Stimulated activated CD4-positive, alpha-beta T cell treated with anti-CD3 and anti-CD28 coated beads, Interleukin-4, amount 100 ng/mL, for 24 hours (primary cell): ENCODE data around the gene MCF2L2.
"Not testable (repeated sequence)": the region's sequence is repeated elsewhere in the genome, so short reads cannot be mapped to it uniquely, and the experiment has no call there.

Experiments
- DNase-seq: peaks from one replicate; pipeline ENCODE4 v3.0.0-alpha.2; 2020

MCF2L2 gene

DNA sequence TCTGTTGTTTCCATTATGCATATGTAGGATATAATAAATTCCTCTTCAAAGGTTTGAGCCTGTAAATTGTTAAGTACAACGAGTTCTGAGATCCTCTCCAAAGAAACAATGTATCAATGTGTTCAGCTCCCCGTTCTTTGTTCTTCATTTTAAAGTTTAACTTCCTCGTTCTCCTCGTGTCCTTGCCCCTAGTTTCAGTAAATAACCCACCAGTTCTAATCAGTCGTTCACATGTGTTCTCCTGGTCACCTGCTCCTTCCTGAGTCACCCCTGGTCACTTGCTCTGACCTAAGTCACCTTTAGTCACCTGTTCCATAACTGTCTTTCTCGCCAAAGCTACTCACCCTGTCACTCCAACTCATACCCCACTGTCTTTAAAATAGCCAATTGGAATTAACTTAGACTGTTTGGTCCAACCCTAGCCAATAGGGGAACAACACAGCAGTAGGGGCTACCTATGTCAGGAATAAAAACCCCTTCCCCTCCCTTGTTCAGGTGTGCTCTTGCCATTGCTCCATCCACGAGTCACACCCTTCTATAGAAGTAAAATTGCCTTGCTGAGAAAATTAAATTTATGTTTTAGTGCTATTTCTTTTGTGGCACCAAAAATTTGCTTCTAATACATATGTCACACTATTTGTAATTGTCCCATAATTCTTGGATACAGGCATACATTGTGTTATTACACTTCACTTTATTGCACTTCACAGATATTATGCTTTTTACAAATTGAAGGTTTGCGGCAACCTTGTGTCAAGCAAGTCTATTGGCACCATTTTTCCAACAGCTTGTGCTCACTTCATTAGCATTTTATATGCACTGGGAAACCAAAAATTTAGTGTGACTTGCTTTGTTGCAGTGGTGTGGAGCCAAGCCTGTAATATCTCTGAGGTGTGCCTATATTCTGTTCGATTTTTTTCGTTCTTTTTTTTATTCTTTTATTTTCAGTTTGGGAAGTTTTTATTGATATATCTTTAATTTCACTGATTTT, 15.3 kb upstream of the MCF2L2 start:
- DNase-seq: no peak

DNA sequence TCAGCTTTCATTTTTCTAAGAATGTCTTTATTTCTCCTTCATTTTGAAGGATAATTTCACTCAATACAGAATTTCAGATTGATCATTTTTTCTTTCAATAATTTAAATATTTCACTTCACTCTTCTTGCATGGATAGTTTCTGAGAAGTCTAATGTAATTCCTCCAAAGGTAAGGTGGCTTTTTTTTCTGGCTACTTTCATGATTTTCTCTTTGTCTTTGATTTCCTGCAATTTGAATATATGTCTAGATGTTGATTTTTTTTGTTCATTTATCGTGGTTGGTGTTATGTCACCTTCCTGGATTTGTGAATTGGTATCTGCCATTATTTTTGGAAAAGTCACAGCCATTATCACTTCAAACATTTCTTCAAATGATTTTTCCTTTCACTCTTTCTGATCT, 14.6 kb upstream of the MCF2L2 start:
- DNase-seq: no peak

DNA sequence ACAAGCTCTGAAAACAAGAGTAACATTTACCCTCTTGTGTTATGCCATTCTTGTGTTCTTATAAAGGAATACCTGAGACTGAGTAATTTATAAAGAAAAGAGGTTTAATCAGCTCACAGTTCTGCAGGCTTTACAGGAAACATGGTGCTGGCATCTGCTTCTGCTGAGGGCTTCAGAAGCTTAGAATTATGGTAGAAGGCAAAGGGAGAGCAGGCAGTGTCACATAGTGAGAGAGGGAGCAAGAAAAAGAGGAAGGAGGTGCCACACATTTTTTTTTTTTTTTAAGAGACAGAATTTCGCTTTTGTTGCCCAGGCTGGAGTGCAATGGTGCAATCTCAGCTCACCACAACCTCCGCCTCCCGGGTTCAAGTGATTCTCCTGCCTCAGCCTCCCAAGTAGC, 12.1 kb upstream of the MCF2L2 start:
- not testable (repeated sequence) for DNase-seq

DNA sequence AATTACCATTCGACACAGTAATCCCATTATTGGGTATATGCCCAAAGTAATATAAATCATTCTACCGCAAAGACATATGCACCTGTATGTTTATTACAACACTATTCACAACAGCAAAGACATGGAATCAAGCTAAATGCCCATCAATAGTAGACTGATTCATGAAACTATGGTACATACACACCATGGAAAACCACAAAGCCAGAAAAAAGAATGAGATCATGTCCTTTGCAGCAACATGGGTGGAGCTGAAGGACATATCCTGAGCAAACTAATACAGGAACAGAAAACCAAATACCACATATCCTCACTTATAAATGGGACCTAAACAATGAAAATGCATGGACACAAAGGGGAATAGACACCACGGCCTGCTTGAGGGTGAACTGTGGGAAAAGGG, 11.1 kb upstream of the MCF2L2 start:
- no peak for DNase-seq

DNA sequence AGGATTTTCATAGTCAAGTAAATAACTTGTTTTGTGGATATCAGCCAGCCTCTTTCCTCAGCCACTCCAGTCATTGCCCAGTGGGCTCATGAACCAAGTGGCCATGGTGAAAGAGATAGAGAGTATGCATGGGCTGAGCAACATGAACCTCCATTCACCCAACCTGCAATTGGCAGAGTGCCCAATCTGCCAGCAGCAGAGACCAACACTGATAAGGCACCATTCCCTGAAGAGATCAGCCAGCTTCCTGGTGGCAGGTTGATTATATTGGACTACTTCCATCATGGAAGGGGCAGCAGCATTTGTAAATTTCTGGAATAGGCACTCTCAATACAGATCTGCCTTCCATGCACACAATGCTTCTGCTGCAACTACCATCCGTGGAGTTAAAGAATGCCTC, 10.3 kb upstream of the MCF2L2 start:
- no peak for DNase-seq

DNA sequence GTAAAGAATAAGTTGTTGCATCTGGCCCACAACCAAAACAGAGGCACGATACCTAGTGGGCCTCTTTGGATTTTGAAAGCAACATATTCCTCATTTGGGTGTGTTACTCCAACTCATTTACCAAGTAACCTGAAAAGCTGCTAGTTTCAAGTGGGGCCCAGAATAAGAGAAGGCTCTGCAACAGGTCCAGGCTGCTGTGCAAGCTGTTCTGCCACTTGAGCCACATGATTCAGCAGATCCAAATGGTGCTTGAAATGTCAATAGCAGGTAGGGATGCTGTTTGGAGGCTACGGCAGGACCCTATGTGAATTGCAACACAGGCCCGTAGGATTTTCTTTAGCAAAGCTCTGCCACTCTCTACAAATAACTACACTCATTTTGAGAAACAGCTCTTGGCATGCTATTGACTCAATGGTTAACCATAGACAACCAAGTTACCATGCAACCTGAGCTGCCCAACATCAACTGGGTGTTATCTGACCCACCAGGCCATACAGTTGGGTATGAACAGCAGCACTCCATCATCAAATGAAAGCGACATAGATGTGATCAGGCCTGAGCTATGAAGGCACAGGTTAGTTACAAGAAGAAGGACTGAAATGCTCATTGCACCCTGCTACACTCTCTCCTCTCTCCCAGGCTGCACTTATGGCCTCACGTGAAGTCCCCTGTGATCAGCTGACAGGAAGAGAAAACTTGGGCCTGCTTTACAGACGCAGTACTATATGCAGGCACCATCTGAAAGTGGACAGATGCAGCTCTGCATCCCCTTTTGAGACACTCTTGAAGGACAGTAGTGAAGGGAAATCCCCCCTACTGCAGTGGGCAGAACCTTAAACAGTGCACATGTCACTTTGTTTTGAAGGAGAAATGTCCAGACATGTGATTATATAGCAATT, 9.5 kb upstream of the MCF2L2 start:
- DNase-seq: no peak

DNA sequence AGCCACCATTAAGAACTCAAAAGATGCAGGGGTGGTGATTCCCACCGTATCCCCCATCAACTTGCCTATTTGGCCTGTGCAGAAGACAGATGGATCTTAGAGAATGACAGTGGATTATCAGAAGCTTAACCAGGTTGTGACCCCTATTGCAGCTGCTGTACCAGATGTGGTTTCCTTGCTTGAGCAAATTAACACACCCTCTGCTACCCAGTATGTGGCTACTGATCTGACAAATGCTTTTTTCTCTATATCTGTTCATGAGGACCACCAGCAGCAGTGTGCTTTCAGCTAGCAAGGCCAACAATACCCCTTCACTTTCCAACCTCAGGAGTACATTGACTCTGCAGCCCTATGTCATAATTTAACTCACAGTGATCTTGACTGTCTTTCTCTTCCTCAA, 8.6 kb upstream of the MCF2L2 start:
- no peak for DNase-seq

DNA sequence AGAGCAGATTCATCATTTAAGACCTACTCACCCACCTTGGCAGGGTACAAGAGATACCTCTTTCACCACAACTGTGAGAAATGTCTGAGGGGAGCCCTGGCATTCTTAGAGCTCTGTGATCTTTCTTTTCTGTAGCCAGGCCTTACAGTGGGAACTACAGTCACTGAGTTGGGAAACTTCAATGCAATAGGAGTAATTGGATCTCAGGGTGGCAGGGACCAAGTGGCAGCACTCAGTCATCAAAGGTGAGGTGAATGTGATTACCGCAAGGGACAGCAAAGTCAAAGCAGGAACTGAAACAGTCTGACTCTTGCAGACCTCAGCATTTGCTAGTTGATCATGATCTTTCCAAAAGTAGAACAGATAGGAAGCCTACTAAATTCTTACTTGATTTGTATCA, 7.2 kb upstream of the MCF2L2 start:
- peak; percentile 34 for DNase-seq

DNA sequence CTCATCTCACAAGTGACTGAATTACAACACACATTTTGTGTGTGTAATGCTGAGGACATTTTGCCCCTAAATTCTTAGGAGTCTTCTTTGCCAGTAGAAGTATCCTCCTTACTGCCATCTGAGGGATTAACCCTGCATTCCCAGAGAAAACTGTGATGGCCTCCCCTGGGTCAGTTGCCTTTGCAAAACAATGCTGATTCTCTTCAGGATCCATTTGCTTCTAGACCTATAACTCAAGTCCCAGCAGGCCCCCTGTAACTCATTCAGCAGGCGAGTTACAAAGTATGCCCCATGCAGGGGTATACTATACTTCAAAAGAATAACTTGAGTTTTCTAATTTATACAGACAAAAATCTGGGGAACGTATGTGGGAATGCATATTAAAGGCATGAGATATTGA, 6.6 kb upstream of the MCF2L2 start:
- DNase-seq: no peak

DNA sequence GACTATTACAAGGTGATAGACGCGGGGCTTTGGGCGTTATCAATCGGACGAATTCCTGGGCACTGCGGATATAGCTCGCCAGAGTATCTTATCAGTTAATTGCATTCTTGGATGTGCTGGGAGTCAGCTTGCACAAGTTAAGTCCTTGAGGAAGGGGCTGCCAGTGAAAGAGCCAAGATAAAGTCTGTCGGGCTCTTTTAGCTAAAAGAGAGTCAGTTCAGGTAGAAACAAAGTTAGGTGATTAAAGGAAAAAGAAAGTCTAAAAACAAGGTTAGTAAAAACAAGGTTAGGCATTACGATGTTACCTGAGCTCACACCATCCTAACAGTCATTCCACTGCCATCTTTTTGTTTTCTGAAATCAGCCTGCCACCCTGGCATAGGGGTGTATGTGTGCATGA, 6.1 kb upstream of the MCF2L2 start:
- DNase-seq: no peak

DNA sequence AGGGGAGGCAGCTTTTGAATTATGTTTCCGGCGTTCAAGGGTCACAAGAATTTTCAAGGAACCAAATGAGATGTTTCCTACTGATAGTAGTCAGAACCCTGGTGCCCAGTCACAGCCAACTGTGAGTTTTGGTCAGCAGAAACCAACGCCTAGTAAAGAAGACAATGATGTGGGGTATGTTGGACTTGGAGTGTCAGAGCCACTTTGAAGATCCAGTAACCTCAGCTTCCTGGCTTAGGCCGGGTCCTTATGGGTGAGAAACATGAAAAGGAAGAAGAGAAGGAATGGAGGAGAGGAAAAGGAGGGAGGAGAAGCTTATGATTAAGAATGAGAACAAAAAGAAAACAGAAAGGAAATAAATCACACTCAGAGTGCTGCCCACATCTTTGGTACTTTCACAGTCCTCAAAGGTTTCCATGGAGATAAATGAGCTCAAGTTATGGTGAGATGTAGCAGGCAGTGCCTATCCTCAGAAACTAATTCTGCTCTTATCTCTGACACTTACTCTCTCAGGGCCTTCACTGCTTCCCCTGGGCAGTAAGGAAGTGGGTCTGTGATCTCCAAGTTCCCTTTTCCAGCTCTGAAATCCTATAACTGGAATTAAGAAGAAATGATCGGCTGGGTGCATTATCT, 2.0 kb upstream of the MCF2L2 start:
- peak; percentile 22 for DNase-seq

DNA sequence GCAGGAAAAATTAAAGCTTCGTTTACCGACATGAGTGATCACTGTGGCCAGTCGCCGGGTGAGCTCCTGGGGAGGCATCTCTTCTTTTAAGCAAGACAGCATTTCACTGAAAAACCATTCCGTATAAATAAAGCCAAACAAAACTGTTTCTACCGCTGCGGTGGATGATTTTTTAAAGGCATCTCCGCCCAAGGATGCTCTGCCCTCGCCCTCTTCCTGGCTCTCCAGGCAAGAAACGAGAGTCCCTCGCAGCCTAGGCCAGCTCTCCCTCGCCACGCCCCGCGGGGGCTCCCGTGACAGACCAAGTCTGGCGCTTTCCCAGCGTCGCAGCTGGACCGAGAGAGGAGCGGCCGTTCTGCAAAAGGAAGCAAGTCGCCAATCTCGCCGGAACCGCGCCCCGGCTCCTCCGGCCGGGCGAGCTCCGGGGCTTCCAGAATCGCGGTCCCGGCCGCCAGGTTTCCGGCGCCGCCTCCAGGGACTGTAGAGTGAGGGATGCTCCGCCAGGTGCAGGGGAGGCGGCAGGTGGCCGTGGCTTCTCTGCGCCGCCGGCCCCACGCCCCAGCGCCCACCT, 458 bp downstream of the MCF2L2 start:
- peak; percentile 30 for DNase-seq

DNA sequence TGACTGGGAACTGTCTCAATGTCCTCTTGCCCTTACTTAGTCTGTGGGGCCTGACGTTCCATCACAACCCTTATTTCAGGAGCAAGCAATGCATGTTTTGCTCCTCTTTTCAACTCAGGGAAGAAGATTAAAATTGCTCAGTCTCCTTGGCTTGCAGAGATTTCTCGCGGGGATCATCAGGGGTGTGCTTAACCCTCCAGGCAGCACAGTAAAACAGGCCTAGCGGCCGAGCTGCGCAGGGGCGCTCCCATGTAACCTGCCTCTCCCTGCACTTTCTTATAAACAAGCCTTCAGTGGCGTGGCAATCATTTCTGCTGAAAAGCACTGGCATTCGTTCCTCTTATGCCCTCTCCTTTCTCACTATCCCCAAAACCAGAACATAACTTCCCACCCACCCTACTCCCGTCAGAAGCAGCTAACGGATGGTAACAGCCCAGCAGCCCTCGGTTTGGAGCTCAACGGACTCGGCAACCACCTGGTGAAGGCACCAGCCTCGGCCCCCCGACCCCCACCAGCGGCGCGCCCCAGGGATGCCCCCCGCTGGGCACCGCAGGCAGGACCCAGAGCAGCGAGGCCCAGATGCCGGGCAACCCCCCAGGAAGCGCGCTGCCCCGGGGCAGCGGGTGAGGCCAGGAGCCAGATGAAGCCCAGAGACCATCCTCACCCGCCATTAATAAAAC, 1.1 kb downstream of the MCF2L2 start:
- DNase-seq: no peak

DNA sequence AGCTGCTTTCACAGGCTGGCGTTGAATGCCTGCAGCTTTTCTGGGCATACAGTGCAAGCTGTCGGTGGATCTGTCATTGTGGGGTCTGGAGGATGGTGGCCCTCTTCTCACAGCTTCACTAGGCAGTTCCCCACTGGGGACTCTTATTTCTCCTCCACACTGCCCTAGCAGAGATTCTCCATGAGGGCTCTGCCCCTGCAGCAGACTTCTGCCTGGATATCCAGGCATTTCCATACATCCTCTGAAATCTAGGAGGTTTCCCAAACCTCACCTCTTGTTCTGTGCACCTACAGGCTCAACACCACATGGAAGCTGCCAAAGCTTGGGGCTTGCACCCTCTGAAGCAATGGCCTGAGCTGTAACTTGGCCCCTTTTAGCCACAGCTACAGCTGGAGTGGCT, 9.6 kb downstream of the MCF2L2 start:
- DNase-seq: not testable (repeated sequence)

DNA sequence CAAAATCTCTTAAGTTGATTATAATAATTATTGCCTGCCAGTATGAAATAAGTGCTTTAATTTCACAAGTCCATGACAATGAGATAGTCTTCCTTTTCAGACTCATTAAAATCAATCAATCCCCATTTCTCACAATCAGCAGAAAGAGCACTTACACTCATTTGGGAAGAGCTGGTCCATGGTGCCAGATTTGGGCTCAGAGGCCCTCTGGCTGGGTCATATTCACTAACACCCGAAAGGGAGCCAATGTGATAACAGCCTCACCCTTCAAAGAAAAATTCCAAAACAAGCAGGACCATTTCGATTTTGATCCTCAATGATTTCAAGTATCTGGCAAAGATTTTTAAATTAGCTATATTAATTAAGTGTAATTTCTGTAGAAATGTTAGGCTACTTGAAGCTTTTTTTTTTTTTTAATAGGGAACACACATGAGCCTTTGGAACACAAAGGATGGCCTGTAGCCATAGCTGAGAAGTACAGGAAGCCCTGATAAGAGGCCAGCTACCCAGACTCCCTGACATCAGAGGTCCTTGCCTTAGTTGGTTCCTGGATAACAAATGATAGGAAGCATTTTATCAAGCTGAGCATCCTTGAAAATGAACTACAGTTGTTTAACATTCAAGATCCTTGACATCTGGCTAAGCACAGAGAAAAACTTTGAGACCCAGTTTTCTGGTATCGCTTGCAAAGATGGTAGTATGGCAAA, 17.1 kb downstream of the MCF2L2 start:
- no peak for DNase-seq

DNA sequence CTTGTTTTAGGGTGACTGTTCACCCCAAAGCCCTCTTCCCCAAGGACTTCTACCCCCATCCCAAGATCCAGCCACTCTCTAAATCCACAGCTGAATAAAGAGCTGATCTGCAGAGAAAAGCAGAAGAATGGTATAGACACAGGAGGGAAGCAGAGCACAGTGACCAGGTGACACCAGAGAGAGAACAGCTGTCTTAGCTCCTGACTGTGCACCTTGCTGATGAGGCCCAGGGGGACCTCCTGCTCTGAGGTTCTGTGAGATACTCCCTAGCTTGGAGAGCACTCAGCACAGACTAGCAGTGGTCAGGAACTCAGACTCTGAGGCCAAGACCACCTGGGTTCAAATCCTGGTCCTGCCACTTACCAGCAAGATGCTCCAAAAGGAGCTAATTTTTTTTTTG, 17.7 kb downstream of the MCF2L2 start:
- DNase-seq: no peak

DNA sequence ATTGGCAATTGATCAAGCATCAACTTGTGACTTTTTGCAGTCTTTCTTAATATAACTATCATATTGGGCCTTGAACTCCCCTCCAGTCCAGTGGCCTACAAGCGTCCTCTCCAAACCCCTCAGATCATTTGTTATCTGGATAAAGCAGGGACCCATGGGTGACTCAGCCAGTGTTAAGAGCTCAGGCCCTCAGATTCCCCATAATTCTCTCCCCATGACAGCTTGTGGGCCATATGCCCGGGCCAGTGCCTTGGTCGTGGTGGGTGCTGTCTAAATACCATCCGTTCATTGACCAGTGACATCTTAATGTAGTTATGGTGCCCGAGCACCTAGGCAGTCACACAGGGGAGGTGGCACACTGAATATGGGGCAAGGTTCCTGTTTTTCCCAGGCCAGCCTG, 18.1 kb downstream of the MCF2L2 start:
- no peak for DNase-seq

DNA sequence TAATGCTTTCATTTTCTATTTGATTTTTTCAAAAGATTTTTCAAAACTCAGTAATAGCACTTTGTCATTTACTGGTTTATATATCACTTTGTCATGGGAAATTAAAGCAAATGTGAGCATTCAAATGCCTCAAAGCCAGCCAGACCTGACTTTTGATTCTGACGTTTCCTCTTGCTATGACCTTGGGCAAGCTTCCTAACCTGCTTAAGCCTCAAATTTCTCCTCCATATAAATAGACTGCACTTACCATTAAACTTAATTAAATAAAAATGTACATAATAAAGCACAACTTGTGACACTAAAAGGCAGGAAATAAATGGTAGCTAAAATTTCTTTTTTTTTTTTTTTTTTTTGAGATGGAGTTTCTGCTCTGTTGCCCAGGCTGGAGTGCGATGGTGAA, 19.2 kb downstream of the MCF2L2 start:
- DNase-seq: no peak

DNA sequence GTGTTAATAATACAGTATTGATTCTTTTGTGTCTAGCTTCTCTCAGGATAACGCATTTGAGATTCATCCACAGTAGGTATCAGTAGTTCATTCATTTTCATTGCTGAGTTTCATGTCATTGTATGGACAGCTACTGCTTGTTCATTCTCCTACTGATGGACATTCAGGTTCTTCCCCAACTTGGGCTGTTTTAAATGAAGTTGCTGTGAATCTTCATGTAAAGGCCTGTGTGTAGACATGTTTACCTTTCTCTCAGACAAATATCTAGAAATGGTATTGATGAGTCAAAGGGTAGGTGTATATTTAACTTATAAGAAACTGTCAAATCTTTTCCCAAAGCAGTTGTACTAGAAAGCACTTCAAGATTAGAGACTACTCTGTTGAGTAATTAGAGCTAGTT, 26.7 kb downstream of the MCF2L2 start:
- DNase-seq: no peak

DNA sequence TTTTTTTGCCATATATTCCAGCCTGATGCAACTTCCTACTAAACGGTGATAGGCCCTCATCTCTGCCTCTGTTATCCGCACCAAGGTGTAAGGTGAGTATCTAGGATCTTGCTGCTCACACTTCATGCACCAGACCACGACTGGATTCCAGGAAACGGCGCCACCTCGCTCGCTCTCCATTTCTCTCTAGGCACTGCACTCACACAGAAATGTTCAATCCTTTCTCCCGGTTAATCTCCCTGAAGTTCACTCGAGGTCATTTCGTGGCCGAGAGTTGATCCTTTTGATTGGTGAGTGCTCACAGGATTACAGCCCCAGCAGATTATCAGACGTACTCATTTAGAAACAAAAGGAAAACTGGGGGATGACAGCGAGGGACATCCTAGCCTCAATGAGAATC, 28.1 kb downstream of the MCF2L2 start:
- DNase-seq: no peak

DNA sequence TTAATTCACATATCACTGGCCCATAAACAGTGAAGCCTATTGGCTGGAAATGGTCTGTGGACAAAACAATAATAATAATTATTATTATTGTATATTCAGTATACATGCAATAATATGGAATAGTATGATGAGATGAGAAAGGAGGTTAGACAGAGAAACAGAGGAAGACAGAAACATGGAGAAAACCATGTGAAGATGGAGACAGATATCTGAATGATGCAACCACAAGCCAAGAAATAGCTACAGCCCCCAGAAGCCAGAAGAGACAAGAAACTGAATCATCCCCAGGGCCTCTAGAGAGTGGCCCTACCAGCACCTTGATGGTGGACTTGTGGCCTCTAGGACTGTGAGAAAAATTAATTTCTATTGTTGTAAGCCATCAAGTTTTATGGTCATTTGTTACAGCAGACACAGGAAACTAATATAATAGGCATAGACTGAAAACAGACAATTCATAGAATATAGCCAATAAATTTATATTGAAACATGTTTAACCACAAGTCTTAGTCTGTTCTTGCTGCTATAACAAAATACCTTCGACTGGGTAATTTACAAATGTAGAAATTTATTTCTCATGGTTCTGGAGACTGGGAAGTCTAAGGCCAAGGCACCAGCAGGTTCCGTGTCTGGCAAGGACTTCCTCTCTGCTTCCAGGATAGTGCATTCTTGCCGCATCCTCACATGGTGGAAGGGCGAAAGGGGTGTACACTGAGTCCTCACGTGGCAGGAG, 31.6 kb downstream of the MCF2L2 start:
- DNase-seq: no peak
